ENCODE measurements around the gene MCF2L2. TPM values are rescaled to one million over a fixed set of nuclear protein-coding genes. Genes with fewer than 3 reads are reported as not detected.

The MCF2L2 gene
- total and polyA plus RNA-seq, 2 of the 13 experiments (the other 11 are each of a cell fraction or from before 2014, with no cell fraction given): not detected

GRCh38 chr3:183212565-183212964 is 215.9 kb downstream of the MCF2L2 start:
- DNase-seq (ENCODE audit: low spot score) (no peak), ATAC-seq (no peak), FAIRE-seq (no peak)
- Histone ChIP-seq H4K20me1 (ENCODE audit: insufficient read depth, low read length) (no peaks in the 10 kb centered on the region), H3K79me2 (ENCODE audit: insufficient read depth, low read length) (no peaks in the 10 kb centered on the region), H2AFZ (ENCODE audit: low read length) (no peak overlapping the region), H3K4me1 (ENCODE audit: insufficient read depth, low read length) (peaks cover 16% of the 10 kb centered on the region), H3K36me3 (replicated peaks in 1 of 2; ENCODE audit: control insufficient read depth in 1 of 2, insufficient read depth in 2 of 2, low read length in 2 of 2) (no peaks in the 10 kb centered on the region), H3K4me3 (replicated peaks in 1 of 3; ENCODE audit: insufficient read depth in 1 of 3, low read depth in 2 of 3, low read length in 3 of 3) (no peak overlapping the region), H3K4me2 (ENCODE audit: low read depth, low read length) (no peak overlapping the region), H3K27ac (ENCODE audit: extremely low read length, insufficient read depth, low read length) (no peak overlapping the region), H3K27me3 (ENCODE audit: control insufficient read depth in 1 of 2, insufficient read depth in 2 of 2, low read length in 2 of 2) (peaks cover 0 to 11% of the 10 kb centered on the region in 2 experiments; a peak in 1 of 5 replicates), H3K9me3 (ENCODE audit: low read length) (no peaks in the 10 kb centered on the region), H3K9ac (ENCODE audit: insufficient read depth, low read depth, low read length) (no peak overlapping the region)
- in situ Hi-C loops (cut with HindIII; ENCODE audit: extremely low pct_ligation_motif_present, low pct_unique_long_range_greater_than_20kb) (no loop called here), intact Hi-C loops (cut with micrococcal nuclease; ENCODE audit: unreplicated experiment) (no loop called here)
- BruUV-seq (replicated peaks): no TSS peak
- TF ChIP-seq RBM39 (IDR thresholded peaks at IDR 0.05; ENCODE audit: low read depth, low read length, poor library complexity, severe bottlenecking) (no peak), ARID2 (CRISPR knock-in tag; IDR thresholded peaks at IDR 0.05; ENCODE audit: borderline replicate concordance) (no peak), ZNF280B (CRISPR knock-in tag; IDR thresholded peaks at IDR 0.05; ENCODE audit: borderline replicate concordance) (no peak), ARID4A (CRISPR knock-in tag; IDR thresholded peaks at IDR 0.05; ENCODE audit: borderline replicate concordance) (no peak), JUN (CRISPR knock-in tag; IDR thresholded peaks at IDR 0.05) (no peak), SAFB2 (CRISPR knock-in tag; IDR thresholded peaks at IDR 0.05; ENCODE audit: borderline replicate concordance, low read depth) (no peak), SKIL (CRISPR knock-in tag; IDR thresholded peaks at IDR 0.05; ENCODE audit: borderline replicate concordance) (no peak), TEAD2 (CRISPR knock-in tag; IDR thresholded peaks at IDR 0.05) (no peak), HCFC1 (IDR thresholded peaks at IDR 0.05; ENCODE audit: low read depth, low read length) (no peak), ZNF558 (CRISPR knock-in tag; IDR thresholded peaks at IDR 0.05; ENCODE audit: borderline replicate concordance) (no peak), MAZ (IDR thresholded peaks at IDR 0.05; ENCODE audit: borderline replicate concordance, low read depth, low read length) (no peak), MAZ (CRISPR knock-in tag; IDR thresholded peaks at IDR 0.05; ENCODE audit: low read depth) (no peak), JARID2 (CRISPR knock-in tag; IDR thresholded peaks at IDR 0.05; ENCODE audit: insufficient replicate concordance) (no peak), ZNF225 (CRISPR knock-in tag; IDR thresholded peaks at IDR 0.05) (no peak)
- ChIA-PET POLR2A (no interaction called here), CTCF (ENCODE audit: low intra/inter-chr PET ratio, low total read pairs) (no interaction called here)
- 57% methylated on average over 7 of the region's 7 CpGs for WGBS (ENCODE audit: low lambda C conversion rate)

Data from HepG2 (cell line).